ACHN (cell line): Measurements from ENCODE around the gene ARVCF.
A peak's percentile ranks its signal among the peaks of the same experiment; 100 is the strongest.

Source experiments
- DNase-seq: peaks from one replicate; pipeline ENCODE4 v3.0.0-alpha.2; 2015
- in situ Hi-C: cut with HindIII; loops from 2 replicates; pipeline ENCODE4 v1.10.0; 2017; ENCODE audit warnings: low sequenced_read_pairs, low pct_ligation_motif_present, low pct_unique_long_range_greater_than_20kb

ARVCF gene

DNA sequence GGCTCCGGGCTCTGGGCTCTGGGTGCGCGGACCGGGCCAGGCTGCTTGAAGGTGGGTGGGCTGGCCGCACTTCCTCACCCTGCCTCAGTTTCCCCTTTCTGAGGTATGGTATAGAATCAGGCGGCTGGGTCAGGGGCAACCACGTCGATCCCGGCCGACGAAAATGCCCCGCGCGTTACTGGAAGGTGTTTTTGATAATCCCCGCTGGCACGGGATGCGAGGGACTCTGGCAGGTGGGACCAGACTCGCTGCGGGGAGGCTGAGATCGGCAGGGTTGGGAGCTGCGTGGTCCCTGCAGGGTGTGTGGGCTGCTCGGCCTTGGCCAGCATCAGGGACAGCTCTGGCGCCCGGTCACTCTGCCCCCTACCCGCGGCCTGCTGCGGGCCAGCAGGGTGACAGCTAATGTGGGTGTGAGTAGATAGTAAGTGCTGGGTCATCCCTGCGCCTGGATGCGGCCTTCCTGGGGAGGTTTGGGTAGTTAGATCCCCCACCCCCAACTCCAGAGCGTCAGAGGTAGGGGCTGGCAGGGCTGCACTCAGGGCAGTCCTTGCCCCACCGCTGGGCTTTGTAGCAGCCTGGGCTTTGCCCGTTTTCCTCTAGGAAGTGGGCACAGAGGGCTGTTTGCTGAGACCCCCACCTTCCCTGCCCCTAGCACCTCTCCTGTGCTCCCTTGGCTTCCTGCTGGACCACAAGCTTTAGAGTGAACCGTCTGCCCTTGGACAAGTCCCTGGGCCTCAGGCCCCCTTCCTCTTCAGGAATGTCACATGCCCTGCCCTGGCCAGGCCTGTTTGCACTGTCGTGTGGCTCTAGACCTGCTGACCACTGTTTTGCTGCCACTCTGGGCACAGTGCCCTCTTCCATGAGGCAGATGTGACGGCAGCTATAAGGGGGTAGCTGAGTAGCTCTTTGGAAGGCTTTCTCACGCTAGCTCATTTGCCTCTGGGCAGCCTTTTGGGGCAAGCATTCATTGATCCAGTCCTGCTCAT, 4.9 kb upstream of the ARVCF start:
- DNase-seq: peak; percentile 8
- in situ Hi-C loops: no loop called here

DNA sequence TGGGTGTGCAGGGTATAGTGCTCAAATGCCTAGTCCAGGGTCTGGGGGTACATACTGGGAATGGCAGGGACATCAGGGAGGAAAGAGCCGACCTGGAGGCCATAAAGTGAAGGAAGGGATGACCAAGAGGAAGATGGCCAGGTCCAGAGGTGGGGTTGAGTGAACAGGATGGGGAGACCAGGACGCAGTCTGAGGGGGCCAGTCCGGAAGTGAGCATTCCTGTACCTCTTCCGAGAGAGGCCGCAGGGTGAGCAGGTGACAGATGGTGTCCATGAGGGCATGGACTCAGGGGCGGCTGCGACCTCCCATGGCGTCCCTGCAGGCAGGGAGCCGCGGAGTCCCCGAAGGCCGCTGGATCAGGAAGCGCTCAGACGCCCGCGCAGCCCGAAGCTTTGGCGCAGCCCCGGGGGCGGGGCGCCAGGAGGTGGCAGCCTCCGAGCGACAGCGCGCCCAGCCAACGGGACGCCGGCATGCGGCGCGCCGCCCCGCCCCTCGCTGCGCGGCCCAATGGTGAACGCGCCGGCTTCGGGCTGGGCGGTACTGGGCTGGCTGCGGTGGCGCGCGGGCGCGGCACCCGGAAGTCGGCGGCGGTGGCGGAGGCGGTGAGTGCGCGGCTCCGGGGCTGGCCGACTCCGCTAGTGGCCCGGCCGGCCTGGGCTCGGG, 4.0 kb upstream of the ARVCF start, which contains the start of gene TANGO2:
Gene TANGO2 (plus strand): TSS at position 578 of the 663 bp plus-strand sequence. CDS start 15,689 bp downstream, outside the sequence.
- in situ Hi-C loops: no loop called here

DNA sequence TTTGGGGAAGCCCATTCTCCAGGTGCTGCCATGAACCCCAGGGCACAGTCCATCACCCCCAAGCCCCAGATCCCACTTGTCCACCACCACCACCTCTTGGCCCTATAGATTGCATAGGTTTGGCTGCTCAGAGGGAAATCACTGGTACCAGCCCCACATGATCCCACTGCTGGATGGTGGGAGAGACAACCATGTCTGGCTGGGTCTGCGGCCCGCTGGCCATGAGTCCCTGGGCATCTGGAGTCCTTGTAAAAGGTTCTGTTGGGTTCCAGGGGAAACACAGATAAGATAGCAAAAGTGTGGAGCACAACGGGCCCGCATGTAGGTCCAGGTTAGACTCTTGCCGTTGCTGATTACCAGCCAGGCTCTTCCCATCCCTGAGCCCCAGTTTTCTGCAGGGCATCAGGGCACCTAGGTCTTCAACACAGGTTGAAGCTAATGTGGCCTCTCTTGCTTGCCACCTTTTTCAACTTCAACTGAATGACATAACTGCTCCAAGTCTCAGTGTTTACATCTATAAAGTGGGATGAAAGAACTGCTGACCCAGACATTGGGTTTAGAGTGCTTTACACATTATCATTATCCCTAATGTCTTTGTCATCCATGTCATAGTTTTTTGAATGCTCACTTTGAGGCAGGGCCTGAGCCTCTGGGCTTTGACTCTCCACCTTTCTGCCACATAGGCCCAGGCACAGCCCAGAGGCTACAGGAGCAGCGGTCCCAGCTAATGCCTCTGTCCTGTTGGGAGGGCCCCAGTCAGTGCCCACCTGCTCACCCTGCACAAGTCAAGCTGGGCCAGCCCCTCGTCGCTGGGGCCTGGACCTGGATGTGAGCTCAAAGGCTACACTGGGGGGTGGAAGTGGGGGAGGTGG, 3.3 kb upstream of the ARVCF start:
- in situ Hi-C loops: no loop called here
- DNase-seq: no peak

More for the DNA sequence above, 4.0 kb upstream of the ARVCF start, which contains the start of gene TANGO2:
- peak; percentile 87 for DNase-seq

DNA sequence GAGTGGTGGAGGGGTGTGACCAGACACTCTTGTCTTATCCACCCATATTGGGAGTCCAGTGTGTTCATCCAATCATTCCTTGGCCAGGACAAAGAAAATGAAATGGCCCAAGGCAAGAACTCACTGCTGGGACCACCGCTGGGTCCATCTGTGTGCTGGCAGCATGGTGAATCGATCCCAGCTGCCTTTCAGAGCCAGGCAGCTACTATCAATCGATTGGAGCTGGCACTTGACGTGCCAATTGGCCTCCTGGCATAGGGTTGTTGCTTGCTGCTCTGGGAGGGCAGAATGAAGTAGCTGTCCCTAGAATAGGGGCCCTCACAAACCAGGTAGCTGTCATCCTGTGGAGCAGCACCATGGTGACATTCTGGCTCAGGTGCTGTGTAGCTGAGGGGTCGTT, 1.4 kb upstream of the ARVCF start:
- DNase-seq: no peak
- in situ Hi-C loops: no loop called here

DNA sequence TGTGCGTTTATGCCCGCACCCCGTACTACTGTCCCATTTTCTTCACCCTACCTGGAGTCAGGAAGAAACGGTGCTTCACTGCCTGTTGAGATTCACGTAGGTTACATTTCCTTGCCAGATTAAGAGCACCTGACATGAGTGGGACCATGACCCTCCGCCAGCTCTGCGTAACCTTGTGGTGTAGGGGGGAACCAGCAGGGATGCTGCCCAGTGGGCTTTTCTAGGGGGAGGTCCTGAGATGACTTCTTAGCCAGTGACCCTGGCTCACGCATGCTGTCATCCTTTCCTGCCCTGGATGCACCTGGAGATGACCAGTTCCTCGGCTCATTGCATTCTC, 967 bp upstream of the ARVCF start:
- DNase-seq: no peak
- in situ Hi-C loops: no loop called here

DNA sequence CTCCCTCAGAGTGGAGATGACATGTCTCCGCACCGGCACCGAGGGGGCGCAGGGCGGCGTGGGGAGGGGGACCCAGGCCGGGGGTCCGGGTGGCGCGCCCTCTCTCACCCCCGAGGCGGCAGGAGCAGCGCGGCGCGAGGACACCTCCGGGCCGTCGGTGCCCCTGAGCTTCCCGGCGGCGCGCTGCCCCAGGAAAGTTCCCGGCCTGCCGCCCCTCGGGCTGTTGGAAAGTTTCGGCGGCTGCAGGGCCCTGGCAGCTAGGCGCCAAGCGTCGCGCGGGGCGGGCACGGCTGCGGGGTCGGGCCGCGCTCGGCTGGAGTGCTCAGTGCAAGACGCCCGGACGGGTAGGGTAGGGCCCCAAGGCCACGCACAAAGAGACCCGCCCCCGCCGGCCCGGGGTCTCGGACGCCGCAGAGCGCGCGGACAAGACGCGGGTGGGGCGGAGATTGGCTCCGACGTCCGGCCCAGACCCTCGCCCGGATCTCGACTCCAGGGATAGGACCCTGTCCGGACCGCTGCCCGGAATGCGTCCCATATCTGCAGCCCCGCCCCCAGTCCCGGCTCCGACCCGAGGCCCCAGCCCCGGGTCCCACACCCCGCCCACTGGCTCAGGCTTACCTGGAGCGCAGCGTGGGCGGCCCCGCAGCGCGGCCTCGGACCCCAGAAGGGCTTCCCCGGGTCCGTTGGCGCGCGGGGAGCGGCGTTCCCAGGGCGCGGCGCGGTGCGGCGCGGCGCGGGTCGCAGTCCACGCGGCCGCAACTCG, 471 bp downstream of the ARVCF start:
- no peak for DNase-seq
- in situ Hi-C loops: no loop called here

DNA sequence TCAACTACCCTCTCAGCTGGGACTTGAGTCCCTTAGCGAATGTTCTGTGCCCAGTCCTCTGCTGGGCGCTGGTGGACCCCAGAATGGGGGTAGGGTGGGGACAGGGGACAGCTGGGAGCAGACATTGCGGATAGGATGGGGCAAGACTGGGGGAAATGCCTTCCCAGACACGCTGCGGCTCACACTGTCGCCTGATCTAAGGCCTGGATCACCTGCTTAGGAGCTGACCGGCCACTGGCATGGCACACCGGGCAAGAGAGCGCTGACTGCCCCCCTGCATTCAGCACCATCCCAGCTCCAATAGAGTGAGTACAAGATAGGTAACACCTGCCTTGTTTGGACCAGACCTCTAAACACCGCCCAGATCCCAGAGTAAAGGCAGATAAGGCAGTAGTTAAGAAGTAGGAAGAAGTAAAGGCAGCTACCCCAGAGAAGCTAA, 1.4 kb downstream of the ARVCF start:
- in situ Hi-C loops: no loop called here
- no peak for DNase-seq

DNA sequence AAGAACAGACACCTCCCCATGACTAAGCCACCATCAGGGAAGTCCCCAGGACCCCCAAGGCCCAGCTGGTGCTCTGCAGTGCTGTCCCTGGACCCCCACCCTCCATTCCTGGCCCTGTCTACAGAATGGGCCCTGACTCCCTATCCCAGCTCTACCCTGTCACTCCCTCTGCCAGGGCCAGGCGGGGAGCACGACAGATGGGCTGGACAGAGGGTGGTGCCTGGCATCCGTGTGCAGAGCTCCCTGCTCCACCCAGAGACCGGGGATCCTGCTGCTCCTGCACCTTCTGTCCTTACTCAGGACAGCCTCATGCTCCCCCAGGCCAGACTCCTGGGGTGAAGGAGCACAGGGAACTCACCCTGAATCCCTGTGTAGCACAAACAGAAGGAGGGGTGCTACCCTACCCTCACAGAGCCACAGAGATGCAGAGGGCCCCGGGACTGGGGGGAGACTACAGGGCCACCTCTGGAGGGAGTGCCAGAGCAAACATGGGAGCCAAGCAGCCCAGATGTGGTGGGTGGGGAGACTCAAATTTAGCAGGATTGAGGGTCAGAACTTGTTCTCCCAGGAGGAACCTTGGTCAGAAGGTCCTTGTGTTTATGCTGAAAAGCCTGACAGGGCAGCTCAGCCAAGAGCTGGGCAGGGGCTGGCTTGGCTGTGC, 2.0 kb downstream of the ARVCF start:
- DNase-seq: no peak
- in situ Hi-C loops: no loop called here

DNA sequence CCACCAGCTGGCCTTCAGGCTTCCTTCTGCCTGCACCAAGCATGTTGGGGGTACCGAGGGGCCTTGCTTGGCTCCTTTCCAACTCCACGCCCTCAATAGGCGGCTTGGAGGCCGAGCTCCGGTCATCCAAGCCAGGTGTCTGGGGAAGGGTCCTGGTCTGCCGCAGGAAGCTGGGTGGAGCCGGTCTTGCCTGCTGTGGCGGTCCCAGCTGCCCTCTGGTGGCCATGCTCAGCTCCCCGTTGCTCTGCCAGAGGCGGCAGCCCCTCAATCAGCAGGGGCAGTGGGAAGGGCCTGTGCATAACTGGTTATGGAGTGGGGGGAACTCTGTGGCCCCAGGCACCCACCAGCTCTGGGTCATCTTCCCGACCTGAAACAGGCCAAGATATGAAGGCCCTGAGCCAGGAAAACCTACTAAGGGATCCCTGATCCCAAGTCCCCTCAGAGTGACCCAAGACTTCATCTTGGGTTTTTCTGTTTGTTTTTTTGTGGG, 3.2 kb downstream of the ARVCF start:
- in situ Hi-C loops: no loop called here
- DNase-seq: peak; percentile 17

DNA sequence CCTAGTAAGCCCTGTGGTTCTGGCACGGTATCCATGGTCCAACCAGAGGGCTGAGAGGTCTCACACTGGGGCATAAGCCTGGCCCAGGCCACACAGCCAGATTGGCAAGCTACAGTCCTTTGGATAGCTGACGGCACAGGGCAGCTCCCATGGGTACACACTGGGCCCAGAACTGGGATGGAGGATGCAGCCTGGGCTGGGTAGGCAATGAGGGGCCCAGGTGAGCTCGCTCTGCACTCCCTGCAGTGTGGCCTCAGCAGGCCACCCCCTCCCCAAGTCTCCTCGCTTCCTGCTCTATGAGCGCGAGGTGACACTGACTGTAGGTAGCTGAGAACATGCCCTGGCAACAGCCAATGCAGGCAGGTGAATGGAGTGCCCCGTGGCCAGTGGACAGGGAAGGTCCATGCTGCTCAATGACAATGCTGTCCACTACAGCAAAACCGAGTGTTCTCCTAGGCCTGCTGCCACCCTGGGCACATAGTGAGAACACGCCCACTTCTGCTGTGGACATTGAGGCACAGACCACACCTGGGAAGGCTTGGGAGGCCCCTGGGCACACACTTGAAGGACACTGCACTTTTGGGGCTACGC, 3.8 kb downstream of the ARVCF start:
- no peak for DNase-seq
- in situ Hi-C loops: no loop called here

DNA sequence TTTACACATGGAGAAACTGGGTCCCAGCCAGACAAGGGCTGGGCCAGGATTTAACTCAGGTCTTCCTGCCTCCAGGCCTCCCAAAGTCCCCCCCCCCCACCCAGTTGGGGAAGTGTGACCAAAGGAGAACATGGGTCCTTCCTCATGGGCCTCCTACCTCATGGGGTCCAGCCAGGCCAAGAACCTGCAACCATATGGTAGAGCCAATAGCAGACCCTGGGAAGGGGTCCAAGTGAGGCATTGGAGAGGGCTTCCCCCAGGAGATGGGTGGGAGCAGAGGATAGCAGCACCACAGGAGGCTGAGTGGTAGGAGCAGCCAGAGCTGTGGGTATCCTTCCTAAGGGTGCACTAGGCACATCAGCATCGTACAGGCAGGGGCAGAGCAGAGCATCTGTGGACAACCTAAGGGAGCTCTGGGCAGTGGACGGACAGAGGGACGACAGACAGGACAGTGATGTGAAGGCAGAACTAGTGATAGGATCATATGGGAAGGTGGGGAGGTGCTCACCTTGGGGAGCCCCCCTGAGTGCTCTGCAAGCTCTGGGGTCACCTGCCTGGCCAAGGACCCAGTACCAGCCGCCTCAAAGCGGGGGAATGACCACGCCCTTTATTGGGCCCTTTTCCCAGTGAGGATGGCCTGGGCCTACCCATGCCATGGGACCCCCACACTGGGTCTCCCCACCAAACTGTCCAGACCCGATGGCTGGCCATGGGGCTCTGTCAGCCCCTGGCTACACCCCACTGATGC, 4.5 kb downstream of the ARVCF start:
- in situ Hi-C loops: no loop called here
- no peak for DNase-seq

DNA sequence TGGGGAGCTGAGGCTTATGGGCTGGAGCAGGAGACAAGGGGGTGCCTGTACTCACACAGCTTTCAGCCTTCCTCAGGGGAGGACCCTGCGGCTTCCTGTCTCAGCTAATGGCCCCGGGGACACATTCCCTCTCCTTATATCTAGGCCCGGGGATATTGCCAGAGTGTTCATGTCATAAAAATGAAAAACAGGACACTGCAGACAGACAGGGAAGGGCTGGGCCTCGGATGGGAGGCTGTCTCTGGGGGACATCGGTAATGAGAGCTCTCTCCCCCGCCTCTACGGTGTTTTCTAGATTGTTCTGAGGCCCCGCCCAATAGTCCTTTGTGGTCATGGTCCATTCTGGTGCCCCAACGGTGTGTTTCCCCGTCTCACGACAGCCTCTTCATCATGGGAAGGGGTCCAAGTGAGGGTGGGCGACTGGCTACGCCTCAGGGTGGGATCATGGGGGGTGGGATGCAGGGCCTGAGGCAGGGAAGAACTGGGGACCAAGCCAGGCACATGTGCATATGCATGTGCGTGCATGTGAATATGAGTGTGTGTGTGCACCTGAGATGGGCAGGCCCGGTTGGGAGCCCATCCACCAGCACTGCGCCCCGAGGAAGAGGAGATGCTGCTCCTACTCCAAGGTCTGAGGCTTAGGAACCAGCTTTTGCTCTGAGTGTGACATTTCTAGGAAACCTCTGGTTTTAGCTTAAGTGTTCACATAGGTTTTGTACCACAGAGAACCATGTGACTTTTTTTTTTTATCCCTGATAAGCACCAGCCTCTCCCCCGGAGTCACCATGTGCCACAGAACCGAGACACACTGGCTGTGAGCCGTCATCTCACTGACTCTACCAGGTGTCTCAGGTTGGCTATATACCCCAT, 5.3 kb downstream of the ARVCF start:
- DNase-seq: no peak
- in situ Hi-C loops: no loop called here

DNA sequence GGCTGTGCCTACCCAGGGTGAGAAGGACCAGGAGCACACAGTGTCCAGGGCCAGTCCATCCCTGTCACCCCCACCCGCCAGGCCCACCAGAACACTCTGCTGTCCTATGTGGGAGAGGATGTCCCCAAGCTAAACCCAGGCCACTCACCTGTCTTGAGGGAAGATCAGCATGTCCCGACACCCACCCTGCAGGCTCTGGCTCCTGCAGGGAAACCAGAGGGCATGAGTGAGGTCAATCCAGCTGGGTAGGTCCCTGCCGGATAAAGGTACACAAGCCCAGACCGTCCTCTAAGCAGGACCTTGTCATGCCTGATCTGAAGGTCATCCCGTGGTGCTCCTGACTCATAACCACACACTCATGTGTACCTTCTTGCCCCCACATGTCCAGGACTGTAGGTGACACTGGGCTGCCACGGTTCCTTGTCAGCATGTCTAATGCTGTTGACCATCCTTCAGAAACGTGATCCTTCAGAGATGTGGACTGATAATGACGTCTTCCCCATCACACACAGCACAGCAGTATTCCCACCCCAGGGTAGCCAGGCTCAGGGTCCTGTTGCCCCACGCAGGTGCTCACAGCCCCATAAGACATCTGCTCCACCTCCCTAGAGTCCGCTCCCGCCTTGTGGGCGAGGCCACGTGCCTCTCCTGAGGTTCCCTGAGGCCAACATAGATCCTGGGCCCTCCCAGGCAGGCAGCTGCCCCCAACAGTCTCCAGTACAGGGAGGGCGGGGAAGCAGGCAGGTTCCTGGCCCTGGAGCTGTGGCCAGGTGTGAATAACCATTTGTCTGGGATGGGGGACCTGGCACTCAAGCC, 6.1 kb downstream of the ARVCF start:
- in situ Hi-C loops: no loop called here
- DNase-seq: no peak

DNA sequence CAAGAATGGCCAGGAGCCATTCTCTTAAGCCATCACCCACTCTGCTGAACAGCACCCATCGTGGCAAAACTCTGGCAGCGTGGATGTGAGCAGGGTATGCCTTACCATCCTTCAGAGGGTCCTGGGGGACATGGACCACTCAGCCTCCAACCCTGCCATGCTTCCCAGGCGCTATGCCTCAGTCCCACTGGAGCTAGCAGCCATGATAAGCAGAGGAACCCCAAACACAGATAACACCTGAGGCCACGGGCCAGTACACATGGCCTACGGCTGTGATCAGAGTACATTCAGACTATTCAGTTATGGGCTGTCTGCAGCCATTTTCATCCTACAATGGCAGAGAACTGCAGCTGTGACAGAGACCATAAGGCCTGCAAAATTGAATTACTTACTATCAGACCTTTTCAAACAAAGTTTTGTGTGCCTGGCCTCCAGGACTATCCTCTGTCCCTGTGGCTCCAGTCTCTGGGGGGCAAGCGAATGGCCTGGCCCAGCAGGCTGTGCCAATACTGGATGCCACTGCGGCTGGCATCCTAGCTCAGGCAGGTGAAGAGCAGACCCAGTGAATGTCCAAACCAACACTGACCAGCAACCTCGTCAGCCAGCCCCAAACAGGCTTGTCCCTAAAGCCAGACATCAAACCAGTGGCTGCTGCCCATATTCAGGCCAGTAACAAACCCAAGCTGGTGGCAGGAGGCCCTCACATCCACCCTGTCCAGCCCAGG, 6.9 kb downstream of the ARVCF start:
- in situ Hi-C loops: no loop called here
- DNase-seq: no peak
